Cardiac muscle cell (in vitro differentiated cells and primary cell): ENCODE data around the gene CCDC27. TPM values are rescaled to one million over a fixed set of nuclear protein-coding genes. Genes with fewer than 3 reads are reported as not detected.

Source experiments
- DNase-seq, 2 donors: peaks; one replicate each; pipeline versions ENCODE4 v3.0.0 to v3.0.0-alpha.2; 2010 to 2017; ENCODE audit warnings: low read depth in 1 of 2, low spot score in 1 of 2
- H3K27ac ChIP-seq: fragments of 200-600 bp; sonication (generic); 2 replicates; pipeline ENCODE4 v1.5.1; 2016
- H3K27me3 ChIP-seq: fragments of 200-600 bp; sonication (generic); 2 replicates; pipeline ENCODE4 v1.6.0; 2016; ENCODE audit warnings: control low read depth
- H3K36me3 ChIP-seq: fragments of 200-600 bp; sonication (generic); 2 replicates; pipeline ENCODE4 v1.5.1; 2016; ENCODE audit warnings: control low read depth
- H3K4me1 ChIP-seq: fragments of 200-600 bp; sonication (generic); 2 replicates; pipeline ENCODE4 v1.8.1; 2017; ENCODE audit warnings: low read depth, mild to moderate bottlenecking, mixed run types
- H3K4me3 ChIP-seq: fragments of 200-600 bp; sonication (generic); 2 replicates; pipeline ENCODE4 v1.5.1; 2016; ENCODE audit warnings: mild to moderate bottlenecking
- H3K9me3 ChIP-seq: fragments of 200-600 bp; sonication (generic); 2 replicates; pipeline ENCODE4 v1.5.1; 2017; ENCODE audit warnings: low read depth, mild to moderate bottlenecking, control low read depth
- polyA plus RNA-seq: library from polyadenylated mRNA; unstranded; fragments of >200 nt; fragmentation: Nextera tagmentation; extraction: Ambion mirVana; gene quantifications from 2 replicates; pipeline ENCODE4 v1.2.1, GENCODE V29; 2016
- total RNA-seq: library from RNA; depleted of rRNA; stranded (reverse); fragments of >200 nt; gene quantifications from 2 replicates; pipeline ENCODE4 v1.2.3, GENCODE V29; 2016
- TF ChIP-seq, protein P1 (sequence below): IDR thresholded peaks from 2 replicates; pipeline ENCODE4 v1.5.1; 2012; ENCODE audit warnings: low read depth, mild to moderate bottlenecking, low read length

Gene CCDC27
- total and polyA plus RNA-seq, 2 experiments from 2014 or later, result 0.09 to 0.71 TPM

DNA sequence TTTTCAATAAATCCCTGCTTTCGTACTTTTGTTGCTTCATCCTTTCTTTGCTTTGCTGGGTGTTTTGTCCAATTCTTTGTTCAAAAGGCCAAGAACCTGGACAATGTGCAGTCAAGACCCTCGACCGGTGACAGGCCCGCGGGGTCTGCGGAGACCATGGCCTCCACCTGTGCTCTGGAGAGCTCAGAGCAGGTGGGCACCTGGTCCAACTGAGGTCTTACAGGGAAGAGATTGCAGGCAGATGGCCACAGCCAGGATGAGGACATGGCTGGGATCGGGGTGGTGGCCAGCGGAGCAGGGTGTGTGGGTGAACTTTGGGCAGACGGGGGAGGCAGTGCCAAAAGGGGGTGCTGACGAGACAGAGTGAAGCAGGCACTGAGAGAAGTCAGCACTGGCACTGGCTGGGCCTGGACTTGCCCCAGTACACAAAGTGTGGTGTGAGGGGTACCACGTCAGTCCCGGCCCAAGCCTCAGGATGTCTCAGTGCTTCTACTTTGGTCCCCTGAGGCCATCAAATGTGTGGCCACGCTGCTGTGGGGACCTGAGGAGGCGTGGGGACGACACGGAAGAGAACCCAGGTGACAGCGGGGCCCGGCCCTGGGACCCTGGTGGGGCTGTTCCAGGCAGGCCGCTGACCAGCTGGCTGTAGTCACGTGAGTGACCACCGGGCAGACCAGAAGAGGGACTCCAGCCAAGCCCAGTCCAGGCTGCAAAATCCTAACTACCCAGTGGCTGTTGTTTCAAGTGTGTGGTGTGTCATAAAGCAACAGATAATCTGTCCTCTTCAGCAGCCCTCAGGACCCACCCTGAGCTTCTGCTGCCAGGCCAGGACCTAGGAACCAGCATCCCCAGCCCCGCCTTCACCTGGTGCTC lies 10.4 kb upstream of the CCDC27 start:
- no peaks in the 10 kb centered on the region for H3K4me1 ChIP-seq
- H3K27me3 ChIP-seq, result no peaks in the 10 kb centered on the region
- no peak overlapping the region for H3K27ac ChIP-seq
- peaks cover 26% of the 10 kb centered on the region for H3K36me3 ChIP-seq
- H3K9me3 ChIP-seq, result no peaks in the 10 kb centered on the region
- TF ChIP-seq, protein P1, sequence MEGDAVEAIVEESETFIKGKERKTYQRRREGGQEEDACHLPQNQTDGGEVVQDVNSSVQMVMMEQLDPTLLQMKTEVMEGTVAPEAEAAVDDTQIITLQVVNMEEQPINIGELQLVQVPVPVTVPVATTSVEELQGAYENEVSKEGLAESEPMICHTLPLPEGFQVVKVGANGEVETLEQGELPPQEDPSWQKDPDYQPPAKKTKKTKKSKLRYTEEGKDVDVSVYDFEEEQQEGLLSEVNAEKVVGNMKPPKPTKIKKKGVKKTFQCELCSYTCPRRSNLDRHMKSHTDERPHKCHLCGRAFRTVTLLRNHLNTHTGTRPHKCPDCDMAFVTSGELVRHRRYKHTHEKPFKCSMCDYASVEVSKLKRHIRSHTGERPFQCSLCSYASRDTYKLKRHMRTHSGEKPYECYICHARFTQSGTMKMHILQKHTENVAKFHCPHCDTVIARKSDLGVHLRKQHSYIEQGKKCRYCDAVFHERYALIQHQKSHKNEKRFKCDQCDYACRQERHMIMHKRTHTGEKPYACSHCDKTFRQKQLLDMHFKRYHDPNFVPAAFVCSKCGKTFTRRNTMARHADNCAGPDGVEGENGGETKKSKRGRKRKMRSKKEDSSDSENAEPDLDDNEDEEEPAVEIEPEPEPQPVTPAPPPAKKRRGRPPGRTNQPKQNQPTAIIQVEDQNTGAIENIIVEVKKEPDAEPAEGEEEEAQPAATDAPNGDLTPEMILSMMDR, result no peak
- no peak for DNase-seq
- H3K4me3 ChIP-seq, result no peak overlapping the region

DNA sequence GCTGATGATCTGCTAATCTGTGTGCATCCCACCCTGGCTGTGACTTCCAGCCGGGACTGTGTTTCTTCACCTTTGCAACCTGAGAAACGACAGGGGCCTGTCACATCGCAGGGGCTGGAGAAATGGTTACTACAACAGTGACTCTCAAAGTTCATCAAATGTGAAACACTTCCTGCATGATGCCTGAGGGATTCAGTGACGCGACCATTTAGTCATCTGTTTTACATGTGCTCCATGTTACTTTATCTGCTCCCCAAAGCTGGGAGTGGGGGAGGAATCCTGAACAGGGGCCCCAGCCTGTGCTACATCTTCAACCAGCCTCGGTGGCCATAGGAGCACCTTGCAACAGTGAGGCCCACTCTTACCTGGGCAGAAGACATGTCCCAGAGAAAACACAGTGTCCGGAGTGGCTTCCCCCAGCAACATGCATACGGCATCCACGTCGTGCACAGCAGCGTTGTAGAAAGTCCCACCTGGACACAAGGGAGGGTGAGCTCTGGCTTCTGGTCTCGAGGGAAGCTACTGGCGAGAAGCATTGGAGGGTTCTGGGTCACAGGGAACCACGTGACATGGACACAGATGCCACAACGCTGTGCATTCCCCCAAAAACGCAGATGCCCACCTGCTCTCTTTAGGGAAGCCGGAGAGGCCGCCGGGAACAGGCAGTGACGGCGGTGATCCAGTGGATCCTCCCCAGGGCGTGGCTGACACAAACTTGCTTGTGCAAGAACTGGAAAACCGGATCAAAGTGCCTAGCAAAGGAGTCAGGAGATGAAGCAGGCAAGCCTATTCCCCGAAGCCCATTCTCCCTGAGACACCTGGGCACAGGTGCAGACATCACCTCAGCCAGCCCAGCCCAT lies 9.6 kb upstream of the CCDC27 start:
- no peak overlapping the region for H3K4me3 ChIP-seq
- DNase-seq, result no peak
- H3K27ac ChIP-seq, result no peak overlapping the region
- H3K27me3 ChIP-seq, result no peaks in the 10 kb centered on the region
- TF ChIP-seq, protein P1, result no peak
- peaks cover 21% of the 10 kb centered on the region for H3K36me3 ChIP-seq
- no peaks in the 10 kb centered on the region for H3K9me3 ChIP-seq
- no peaks in the 10 kb centered on the region for H3K4me1 ChIP-seq

DNA sequence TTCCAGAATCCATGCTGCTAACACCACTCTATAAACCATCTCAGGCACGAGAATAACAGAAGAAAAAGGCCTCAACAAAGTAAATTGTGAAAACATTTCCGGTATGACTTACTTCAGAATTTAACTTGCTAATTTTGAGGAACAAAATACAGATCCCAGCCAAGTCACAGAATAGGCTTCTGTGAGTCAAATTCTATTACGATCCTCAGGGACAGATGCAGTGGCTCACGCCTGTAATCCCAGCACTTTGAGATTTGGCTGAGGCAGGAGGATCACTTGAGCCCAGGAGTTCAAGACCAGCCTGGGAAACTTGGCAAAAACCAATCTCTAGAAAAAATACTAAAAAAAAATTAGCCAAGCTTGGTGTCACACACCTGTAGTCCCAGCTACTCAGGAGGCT lies 8.8 kb upstream of the CCDC27 start:
- peaks cover 16% of the 10 kb centered on the region for H3K36me3 ChIP-seq
- no peak overlapping the region for H3K27ac ChIP-seq
- no peaks in the 10 kb centered on the region for H3K27me3 ChIP-seq
- no peak overlapping the region for H3K4me3 ChIP-seq
- no peaks in the 10 kb centered on the region for H3K9me3 ChIP-seq
- peak in 1 of 2 donors; percentile 13 for DNase-seq
- TF ChIP-seq, protein P1, result no peak
- no peaks in the 10 kb centered on the region for H3K4me1 ChIP-seq

DNA sequence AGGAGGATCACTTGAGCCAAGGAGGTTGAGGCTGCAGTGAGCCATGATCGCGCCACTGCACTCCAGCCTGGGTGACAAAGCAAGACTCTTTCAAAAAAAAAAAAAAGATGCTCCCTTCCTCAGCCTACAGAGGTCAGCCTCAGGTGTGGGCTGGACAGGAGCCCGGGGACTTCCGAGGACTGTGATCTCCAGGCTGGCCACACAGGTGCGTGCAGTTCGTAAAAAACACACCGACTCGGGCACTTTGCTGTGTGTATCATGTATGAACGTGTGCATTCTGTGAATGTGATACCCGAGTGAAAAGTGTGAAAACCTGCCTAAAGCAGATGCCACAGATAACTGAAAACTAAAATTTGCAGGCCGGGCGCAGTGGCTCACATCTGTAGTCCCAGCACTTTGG lies 8.4 kb upstream of the CCDC27 start:
- Histone ChIP-seq H3K9me3 (no peaks in the 10 kb centered on the region), H3K27me3 (no peaks in the 10 kb centered on the region), H3K27ac (no peak overlapping the region), H3K36me3 (peaks cover 16% of the 10 kb centered on the region), H3K4me1 (no peaks in the 10 kb centered on the region), H3K4me3 (no peak overlapping the region)
- TF ChIP-seq, protein P1, result no peak
- no peak for DNase-seq

DNA sequence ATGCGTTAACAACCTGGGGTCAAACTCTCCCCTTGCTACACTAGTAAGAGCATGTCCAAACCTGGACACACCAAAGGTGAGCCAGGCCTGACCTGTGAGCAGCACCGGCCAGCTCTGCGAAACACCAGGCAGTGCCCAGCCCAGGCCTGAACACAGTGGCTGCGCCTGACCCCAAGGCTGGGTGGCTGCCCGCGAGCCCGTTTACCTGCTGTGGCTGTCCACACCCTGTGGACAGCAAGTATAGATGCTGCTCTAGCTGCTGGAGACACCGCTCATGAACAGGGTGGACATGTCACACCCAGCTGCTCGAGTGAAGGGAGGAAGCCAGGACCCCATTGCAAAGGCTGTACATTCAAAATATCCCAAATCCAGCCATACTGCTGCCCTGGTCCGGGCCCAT lies 7.6 kb upstream of the CCDC27 start:
- TF ChIP-seq, protein P1, result no peak

More for the DNA sequence above, 7.6 kb upstream of the CCDC27 start:
- Histone ChIP-seq H3K36me3 (peaks cover 16% of the 10 kb centered on the region), H3K27me3 (no peaks in the 10 kb centered on the region), H3K27ac (no peak overlapping the region), H3K4me1 (no peaks in the 10 kb centered on the region), H3K4me3 (no peak overlapping the region), H3K9me3 (no peaks in the 10 kb centered on the region)
- no peak for DNase-seq
